Gastroesophageal sphincter (tissue), 3 donors: ENCODE data around the gene CALHM1.

Experiments
- EP300 ChIP-seq: sonication (generic); formaldehyde crosslinking; IDR thresholded peaks from one replicate; pipeline ENCODE4 v1.6.1; 2017; ENCODE audit warnings: antibody characterized with exemption, mild to moderate bottlenecking
- POLR2A ChIP-seq, 2 donors: fragments of 450-650 bp; IDR thresholded peaks; one replicate each; pipeline ENCODE4 v1.6.1; 2017; ENCODE audit warnings: antibody characterized with exemption in 2 of 2, mild to moderate bottlenecking in 2 of 2, moderate library complexity in 1 of 2
- TF ChIP-seq, protein P1 (sequence below), 4 experiments: fragments of 200-600 bp in 2 of 4; fragments of 450-650 bp in 2 of 4; sonication (generic) in 1 of 4; IDR thresholded peaks; one replicate each; pipeline ENCODE4 v1.5.1; 2017 to 2019; ENCODE audit warnings: antibody characterized with exemption in 4 of 4, mild to moderate bottlenecking in 2 of 4, moderate library complexity in 2 of 4

DNA sequence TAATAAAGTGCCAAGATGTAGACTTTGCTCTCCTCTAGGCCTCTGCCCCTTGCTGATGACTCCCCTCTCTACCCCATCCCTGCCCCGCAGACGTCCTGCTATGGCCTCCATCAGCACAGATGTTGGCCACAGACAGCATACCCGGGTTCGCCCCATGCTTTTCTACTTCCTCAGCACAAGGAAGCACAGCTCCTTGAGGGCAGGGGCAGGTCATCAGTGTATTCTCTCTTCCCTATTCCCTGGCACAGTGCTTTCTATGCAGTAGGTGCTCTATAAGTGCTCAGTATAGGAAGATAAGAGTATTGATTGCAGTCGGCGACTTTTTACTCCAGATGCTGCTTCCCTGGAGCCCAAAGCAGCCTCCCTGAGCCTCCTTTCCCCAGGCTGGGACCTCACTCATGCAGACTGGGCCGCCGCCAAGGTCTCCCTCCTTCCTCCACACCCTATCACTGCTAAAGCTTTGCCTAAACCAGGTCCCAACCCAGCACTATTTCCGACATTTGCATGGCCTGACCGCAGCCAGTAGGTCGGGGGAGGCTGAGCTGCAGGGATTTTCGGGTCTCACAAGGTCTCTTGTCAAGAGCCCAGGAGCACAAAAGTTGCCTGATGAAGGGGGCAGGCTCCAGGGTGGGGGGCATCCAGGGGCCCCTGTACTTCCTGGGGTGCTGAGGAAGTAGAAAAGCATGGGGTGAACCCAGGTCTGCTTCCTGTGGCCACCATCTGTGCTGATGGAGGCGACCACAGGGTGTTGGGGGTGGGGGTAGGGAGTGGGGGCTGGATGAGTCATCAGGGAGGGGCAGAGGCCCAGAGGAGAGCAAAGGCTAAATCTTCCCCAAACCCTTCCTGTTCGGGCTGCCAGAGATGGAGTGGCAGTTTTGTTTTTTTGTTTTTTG is 12.3 kb upstream of the CALHM1 start:
- TF ChIP-seq EP300 (no peak), POLR2A (IDR thresholded peaks at IDR 0.05) (no peak)
- TF ChIP-seq, protein P1, sequence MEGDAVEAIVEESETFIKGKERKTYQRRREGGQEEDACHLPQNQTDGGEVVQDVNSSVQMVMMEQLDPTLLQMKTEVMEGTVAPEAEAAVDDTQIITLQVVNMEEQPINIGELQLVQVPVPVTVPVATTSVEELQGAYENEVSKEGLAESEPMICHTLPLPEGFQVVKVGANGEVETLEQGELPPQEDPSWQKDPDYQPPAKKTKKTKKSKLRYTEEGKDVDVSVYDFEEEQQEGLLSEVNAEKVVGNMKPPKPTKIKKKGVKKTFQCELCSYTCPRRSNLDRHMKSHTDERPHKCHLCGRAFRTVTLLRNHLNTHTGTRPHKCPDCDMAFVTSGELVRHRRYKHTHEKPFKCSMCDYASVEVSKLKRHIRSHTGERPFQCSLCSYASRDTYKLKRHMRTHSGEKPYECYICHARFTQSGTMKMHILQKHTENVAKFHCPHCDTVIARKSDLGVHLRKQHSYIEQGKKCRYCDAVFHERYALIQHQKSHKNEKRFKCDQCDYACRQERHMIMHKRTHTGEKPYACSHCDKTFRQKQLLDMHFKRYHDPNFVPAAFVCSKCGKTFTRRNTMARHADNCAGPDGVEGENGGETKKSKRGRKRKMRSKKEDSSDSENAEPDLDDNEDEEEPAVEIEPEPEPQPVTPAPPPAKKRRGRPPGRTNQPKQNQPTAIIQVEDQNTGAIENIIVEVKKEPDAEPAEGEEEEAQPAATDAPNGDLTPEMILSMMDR (IDR thresholded peaks at IDR 0.05): no peak
